ENCODE data around the gene NOP10.
A peak's percentile ranks its signal among the peaks of the same experiment; 100 is the strongest.

The NOP10 gene

GRCh38 chr15:34329006-34329405 is 13.9 kb downstream of the NOP10 start:
- H3K27ac Mint-ChIP-seq: peak overlapping the region; percentile 85
- peaks cover 93% of the 10 kb centered on the region for H3K4me1 Mint-ChIP-seq (ENCODE audit: low read depth)
- no peaks in the 10 kb centered on the region for H3K36me3 Mint-ChIP-seq (ENCODE audit: low read depth)
- H3K9me3 Mint-ChIP-seq: no peaks in the 10 kb centered on the region
- peak overlapping the region; percentile 66 for H3K4me3 Mint-ChIP-seq
- no peaks in the 10 kb centered on the region for H3K27me3 Mint-ChIP-seq

- Mint-ChIP-seq H3K27me3 (no peaks in the 10 kb centered on the region), H3K4me1 (ENCODE audit: low read depth) (peaks cover 85% of the 10 kb centered on the region), H3K4me3 (peak overlapping the region; percentile 68), H3K36me3 (ENCODE audit: low read depth) (no peaks in the 10 kb centered on the region), H3K9me3 (no peaks in the 10 kb centered on the region), H3K27ac (peak overlapping the region; percentile 85)
These were observed 15.0 kb downstream of the NOP10 start for GRCh38 chr15:34327906-34328305.

- Mint-ChIP-seq H3K9me3 (no peaks in the 10 kb centered on the region), H3K27me3 (no peaks in the 10 kb centered on the region), H3K4me1 (ENCODE audit: low read depth) (peaks cover 72% of the 10 kb centered on the region), H3K4me3 (peak overlapping the region; percentile 54), H3K27ac (peak overlapping the region; percentile 85), H3K36me3 (ENCODE audit: low read depth) (no peaks in the 10 kb centered on the region)
These were observed 17.6 kb downstream of the NOP10 start for GRCh38 chr15:34325368-34325767.

- Mint-ChIP-seq H3K4me3 (no peak overlapping the region), H3K4me1 (ENCODE audit: low read depth) (peaks cover 72% of the 10 kb centered on the region), H3K36me3 (ENCODE audit: low read depth) (no peaks in the 10 kb centered on the region), H3K9me3 (no peaks in the 10 kb centered on the region), H3K27ac (peak overlapping the region; percentile 67), H3K27me3 (no peaks in the 10 kb centered on the region)
These were observed 18.0 kb downstream of the NOP10 start for GRCh38 chr15:34324933-34325332.

GRCh38 chr15:34323217-34323616 is 19.7 kb downstream of the NOP10 start:
- no peaks in the 10 kb centered on the region for H3K27me3 Mint-ChIP-seq
- no peak overlapping the region for H3K4me3 Mint-ChIP-seq
- no peaks in the 10 kb centered on the region for H3K9me3 Mint-ChIP-seq
- H3K36me3 Mint-ChIP-seq (ENCODE audit: low read depth): no peaks in the 10 kb centered on the region
- no peak overlapping the region for H3K27ac Mint-ChIP-seq
- H3K4me1 Mint-ChIP-seq (ENCODE audit: low read depth): peaks cover 73% of the 10 kb centered on the region

GRCh38 chr15:34318277-34319079 is 24.5 kb downstream of the NOP10 start:
- Mint-ChIP-seq H3K9me3 (no peaks in the 10 kb centered on the region), H3K36me3 (ENCODE audit: low read depth) (peaks cover 10% of the 10 kb centered on the region), H3K4me3 (peak overlapping the region; percentile 94), H3K27ac (peak overlapping the region; percentile 94), H3K4me1 (ENCODE audit: low read depth) (peaks cover 71% of the 10 kb centered on the region), H3K27me3 (no peaks in the 10 kb centered on the region)

GRCh38 chr15:34314491-34315490 is 28.1 kb downstream of the NOP10 start:
- Mint-ChIP-seq H3K4me3 (no peak overlapping the region), H3K27me3 (no peaks in the 10 kb centered on the region), H3K36me3 (ENCODE audit: low read depth) (peaks cover 10% of the 10 kb centered on the region), H3K4me1 (ENCODE audit: low read depth) (peaks cover 65% of the 10 kb centered on the region), H3K27ac (no peak overlapping the region), H3K9me3 (no peaks in the 10 kb centered on the region)

- Mint-ChIP-seq H3K4me3 (no peak overlapping the region), H3K9me3 (no peaks in the 10 kb centered on the region), H3K27ac (no peak overlapping the region), H3K4me1 (ENCODE audit: low read depth) (peaks cover 54% of the 10 kb centered on the region), H3K27me3 (no peaks in the 10 kb centered on the region), H3K36me3 (ENCODE audit: low read depth) (peaks cover 22% of the 10 kb centered on the region)
These were observed 31.4 kb downstream of the NOP10 start for GRCh38 chr15:34311563-34311962.

GRCh38 chr15:34304613-34305012 is 38.3 kb downstream of the NOP10 start:
- H3K4me1 Mint-ChIP-seq (ENCODE audit: low read depth): peaks cover 51% of the 10 kb centered on the region
- H3K27ac Mint-ChIP-seq: no peak overlapping the region
- no peaks in the 10 kb centered on the region for H3K9me3 Mint-ChIP-seq
- no peak overlapping the region for H3K4me3 Mint-ChIP-seq
- H3K27me3 Mint-ChIP-seq: no peaks in the 10 kb centered on the region
- peaks cover 27% of the 10 kb centered on the region for H3K36me3 Mint-ChIP-seq (ENCODE audit: low read depth)

GRCh38 chr15:34301058-34301457 is 41.9 kb downstream of the NOP10 start:
- Mint-ChIP-seq H3K27ac (no peak overlapping the region), H3K4me1 (ENCODE audit: low read depth) (peaks cover 53% of the 10 kb centered on the region), H3K4me3 (no peak overlapping the region)

GRCh38 chr15:34297059-34297458 is 45.9 kb downstream of the NOP10 start:
- H3K36me3 Mint-ChIP-seq (ENCODE audit: low read depth): peaks cover 13% of the 10 kb centered on the region
- H3K4me3 Mint-ChIP-seq: no peak overlapping the region
- H3K4me1 Mint-ChIP-seq (ENCODE audit: low read depth): peaks cover 39% of the 10 kb centered on the region
- no peak overlapping the region for H3K27ac Mint-ChIP-seq
- no peaks in the 10 kb centered on the region for H3K9me3 Mint-ChIP-seq
- H3K27me3 Mint-ChIP-seq: no peaks in the 10 kb centered on the region

More at GRCh38 chr15:34301058-34301457, 41.9 kb downstream of the NOP10 start:
- peaks cover 15% of the 10 kb centered on the region for H3K36me3 Mint-ChIP-seq (ENCODE audit: low read depth)
- no peaks in the 10 kb centered on the region for H3K9me3 Mint-ChIP-seq
- H3K27me3 Mint-ChIP-seq: no peaks in the 10 kb centered on the region

- Mint-ChIP-seq H3K27me3 (no peaks in the 10 kb centered on the region), H3K27ac (no peak overlapping the region), H3K9me3 (no peaks in the 10 kb centered on the region), H3K4me3 (no peak overlapping the region), H3K36me3 (ENCODE audit: low read depth) (peaks cover 16% of the 10 kb centered on the region), H3K4me1 (ENCODE audit: low read depth) (peaks cover 25% of the 10 kb centered on the region)
These were observed 50.3 kb downstream of the NOP10 start for GRCh38 chr15:34292621-34293020.

All from stimulated activated naive CD8-positive, alpha-beta T cell treated with anti-CD3 and anti-CD28 coated beads, Interleukin-15, Interleukin-2, amounts not matched to agents 100 ng/mL and 50 ng/mL, for 24 hours (primary cell).